Loucy (cell line): ENCODE data around the gene HOXB7.
A peak's percentile ranks its signal among the peaks of the same experiment; 100 is the strongest.

Experiments used
- H2AFZ ChIP-seq: fragments of 200-600 bp; sonication (generic); 2 replicates; pipeline ENCODE4 v1.6.0; 2016; ENCODE audit warnings: antibody characterized with exemption, mild to moderate bottlenecking, low read length, moderate library complexity
- H3F3A ChIP-seq: fragments of 200-600 bp; 2 replicates; pipeline ENCODE4 v1.6.0; 2016; ENCODE audit warnings: antibody characterized with exemption, low read depth, mild to moderate bottlenecking
- H3K27me3 ChIP-seq: fragments of 200-600 bp; sonication (generic); 2 replicates; pipeline ENCODE4 v1.6.1; 2014; ENCODE audit warnings: low read length, mild to moderate bottlenecking; ENCODE audit not compliant: insufficient read depth, poor library complexity, severe bottlenecking
- H3K36me3 ChIP-seq: fragments of 200-600 bp; sonication (generic); 2 replicates; pipeline ENCODE4 v1.6.1; 2016; ENCODE audit warnings: low read length; ENCODE audit not compliant: insufficient read depth
- H3K4me1 ChIP-seq: fragments of 200-600 bp; sonication (generic); 2 replicates; pipeline ENCODE4 v1.5.1; 2014; ENCODE audit warnings: low read length, mild to moderate bottlenecking; ENCODE audit not compliant: insufficient read depth, poor library complexity, severe bottlenecking
- H3K4me2 ChIP-seq: fragments of 200-600 bp; sonication (generic); 2 replicates; pipeline ENCODE4 v1.6.0; 2014; ENCODE audit warnings: antibody characterized with exemption, low read length, low read depth, mild to moderate bottlenecking; ENCODE audit not compliant: poor library complexity, severe bottlenecking
- H3K4me3 ChIP-seq: fragments of 200-600 bp; sonication (generic); 2 replicates; pipeline ENCODE4 v1.5.1; 2014; ENCODE audit warnings: low read length, mild to moderate bottlenecking, mixed read lengths; ENCODE audit not compliant: poor library complexity, severe bottlenecking
- H3K79me2 ChIP-seq: fragments of 200-600 bp; sonication (generic); 2 replicates; pipeline ENCODE4 v1.6.1; 2014; ENCODE audit warnings: low read length; ENCODE audit not compliant: insufficient read depth
- H3K9ac ChIP-seq: fragments of 200-600 bp; sonication (generic); 2 replicates; pipeline ENCODE4 v1.6.0; 2014; ENCODE audit warnings: mild to moderate bottlenecking, low read depth, low read length, moderate library complexity; ENCODE audit not compliant: poor library complexity, severe bottlenecking
- H3K9me2 ChIP-seq: fragments of 200-600 bp; sonication (generic); replicated peaks from 2 replicates; pipeline ENCODE4 v1.6.1; 2016; ENCODE audit warnings: low read depth, low read length, mixed read lengths
- H3K9me3 ChIP-seq: fragments of 200-600 bp; sonication (generic); 2 replicates; pipeline ENCODE4 v1.6.1; 2014; ENCODE audit warnings: mild to moderate bottlenecking, antibody characterized with exemption, low read length, low read depth; ENCODE audit not compliant: insufficient read depth
- H4K20me1 ChIP-seq: fragments of 200-600 bp; sonication (generic); 2 replicates; pipeline ENCODE4 v1.6.0; 2014; ENCODE audit warnings: antibody characterized with exemption, low read length, mild to moderate bottlenecking; ENCODE audit not compliant: insufficient read depth, poor library complexity, severe bottlenecking
- CTCF ChIP-seq: fragments of 200-600 bp; sonication (generic); conservative IDR thresholded peaks from 2 replicates; pipeline ENCODE4 v1.5.1; 2014; ENCODE audit warnings: mild to moderate bottlenecking, antibody characterized with exemption, low read length
- EZH2phosphoT487 ChIP-seq: fragments of 200-600 bp; IDR thresholded peaks from 2 replicates; pipeline ENCODE4 v1.6.1; 2018; ENCODE audit warnings: antibody characterized with exemption, mild to moderate bottlenecking, moderate library complexity, borderline replicate concordance

The HOXB7 gene

GRCh38 chr17:48579760-48580554 is 30.9 kb downstream of the HOXB7 start:
- TF ChIP-seq EZH2phosphoT487 (no peak), CTCF (no peak)
- Histone ChIP-seq H2AFZ (no peak overlapping the region), H3K27me3 (peaks cover 31% of the 10 kb centered on the region), H3K9ac (peak overlapping the region; percentile 100), H3K4me3 (peak overlapping the region; percentile 89), H3K4me1 (peaks cover 58% of the 10 kb centered on the region), H3K4me2 (peak overlapping the region; percentile 98), H4K20me1 (peaks cover 81% of the 10 kb centered on the region), H3K36me3 (peaks cover 56% of the 10 kb centered on the region), H3K9me3 (no peaks in the 10 kb centered on the region), H3K9me2 (no peaks in the 10 kb centered on the region), H3F3A (peaks cover 9% of the 10 kb centered on the region; the same call in 1 of the 2 replicates), H3K79me2 (peaks cover 98% of the 10 kb centered on the region)

GRCh38 chr17:48579471-48579759 is 31.4 kb downstream of the HOXB7 start:
- Histone ChIP-seq H3K36me3 (peaks cover 60% of the 10 kb centered on the region), H3K27me3 (peaks cover 31% of the 10 kb centered on the region)

GRCh38 chr17:48578616-48579470 is 32.0 kb downstream of the HOXB7 start:
- Histone ChIP-seq H3K36me3 (peaks cover 58% of the 10 kb centered on the region), H3K9me2 (no peaks in the 10 kb centered on the region), H3K9ac (peak overlapping the region; percentile 100), H3K4me1 (peaks cover 62% of the 10 kb centered on the region), H2AFZ (no peak overlapping the region), H3K9me3 (no peaks in the 10 kb centered on the region), H3K27me3 (peaks cover 31% of the 10 kb centered on the region), H3F3A (peaks cover 10% of the 10 kb centered on the region), H3K79me2 (peaks cover 98% of the 10 kb centered on the region), H4K20me1 (peaks cover 81% of the 10 kb centered on the region), H3K4me2 (peak overlapping the region; percentile 98), H3K4me3 (peak overlapping the region; percentile 89)
- TF ChIP-seq CTCF (no peak), EZH2phosphoT487 (no peak)

More at GRCh38 chr17:48579471-48579759, 31.4 kb downstream of the HOXB7 start:
- Histone ChIP-seq H2AFZ (no peak overlapping the region), H3K4me3 (peak overlapping the region; percentile 89), H3F3A (peaks cover 9% of the 10 kb centered on the region; the same call in 1 of the 2 replicates), H3K9ac (peak overlapping the region; percentile 100), H3K4me1 (peaks cover 62% of the 10 kb centered on the region), H3K9me2 (no peaks in the 10 kb centered on the region), H3K79me2 (peaks cover 98% of the 10 kb centered on the region), H3K4me2 (peak overlapping the region; percentile 98), H3K9me3 (no peaks in the 10 kb centered on the region), H4K20me1 (peaks cover 81% of the 10 kb centered on the region)
- TF ChIP-seq EZH2phosphoT487, result no peak
- TF ChIP-seq CTCF, result no peak
